ENCODE measurements around the gene TAS2R14. TPM values are rescaled to one million over a fixed set of nuclear protein-coding genes. Genes with fewer than 3 reads are reported as not detected.

Gene TAS2R14
- total and polyA plus RNA-seq, 2 of the 13 experiments (the other 11 are each of a cell fraction or from before 2014, with no cell fraction given), result 1.1 to 2.3 TPM

GRCh38 chr12:10986812-10987211 is 47.7 kb upstream of the TAS2R14 start, which contains the start of gene TAS2R50 (continued):
- TF ChIP-seq KLF16 (CRISPR knock-in tag; IDR thresholded peaks at IDR 0.05), result no peak
- TF ChIP-seq PCBP1 (IDR thresholded peaks at IDR 0.05; ENCODE audit: borderline replicate concordance, low read depth, low read length), result no peak
- TF ChIP-seq MTF2 (CRISPR knock-in tag; IDR thresholded peaks at IDR 0.05; ENCODE audit: borderline replicate concordance), result no peak
- TF ChIP-seq BRD4 (CRISPR knock-in tag; IDR thresholded peaks at IDR 0.05), result no peak
- no peak for TF ChIP-seq ZNF12 (CRISPR knock-in tag; IDR thresholded peaks at IDR 0.05)
- TF ChIP-seq KLF9 (CRISPR knock-in tag; IDR thresholded peaks at IDR 0.05; ENCODE audit: low read depth), result no peak
- TF ChIP-seq SP4 (CRISPR knock-in tag; IDR thresholded peaks at IDR 0.05), result no peak
- TF ChIP-seq, protein P1, sequence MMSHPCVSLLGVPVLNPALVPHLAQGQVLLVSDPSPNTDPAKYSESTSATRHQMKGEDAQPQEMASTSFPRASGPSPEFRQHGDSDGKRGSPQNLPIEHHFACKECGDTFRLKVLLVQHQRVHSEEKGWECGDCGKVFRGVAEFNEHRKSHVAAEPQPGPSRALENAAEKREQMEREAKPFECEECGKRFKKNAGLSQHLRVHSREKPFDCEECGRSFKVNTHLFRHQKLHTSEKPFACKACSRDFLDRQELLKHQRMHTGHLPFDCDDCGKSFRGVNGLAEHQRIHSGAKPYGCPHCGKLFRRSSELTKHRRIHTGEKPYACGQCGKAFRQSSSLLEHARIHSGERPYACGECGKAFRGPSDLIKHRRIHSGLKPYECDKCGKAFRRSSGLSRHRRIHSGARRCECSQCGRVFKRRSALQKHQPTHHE (CRISPR knock-in tag; IDR thresholded peaks at IDR 0.05; ENCODE audit: borderline replicate concordance), result no peak
- TF ChIP-seq POLR2AphosphoS5 (IDR thresholded peaks at IDR 0.05; ENCODE audit: low read depth, low read length), result no peak
- no peak for TF ChIP-seq KLF13 (CRISPR knock-in tag; IDR thresholded peaks at IDR 0.05)

GRCh38 chr12:10982244-10982643 is 43.2 kb upstream of the TAS2R14 start:
- 97% methylated on average over 5 of the region's 5 CpGs for WGBS (ENCODE audit: low lambda C conversion rate)
- no peak overlapping the region for H2AFZ ChIP-seq (ENCODE audit: low read length)
- no peaks in the 10 kb centered on the region for H3K4me1 ChIP-seq (ENCODE audit: insufficient read depth, low read length)
- intact Hi-C loops (cut with micrococcal nuclease; ENCODE audit: unreplicated experiment), result no loop called here
- DNase-seq (ENCODE audit: low spot score) (no peak), ATAC-seq (no peak), FAIRE-seq (no peak)
- H3K36me3 ChIP-seq (replicated peaks in 1 of 2; ENCODE audit: control insufficient read depth in 1 of 2, insufficient read depth in 2 of 2, low read length in 2 of 2), result no peaks in the 10 kb centered on the region
- no peaks in the 10 kb centered on the region for H4K20me1 ChIP-seq (ENCODE audit: insufficient read depth, low read length)
- H3K4me3 ChIP-seq (replicated peaks in 1 of 3; ENCODE audit: insufficient read depth in 1 of 3, low read depth in 2 of 3, low read length in 3 of 3), result no peak overlapping the region
- no TSS peak for BruUV-seq (replicated peaks)
- H3K4me2 ChIP-seq (ENCODE audit: low read depth, low read length), result no peak overlapping the region
- peaks cover under 1% of the 10 kb centered on the region for H3K79me2 ChIP-seq (ENCODE audit: insufficient read depth, low read length)
- H3K27me3 ChIP-seq (ENCODE audit: control insufficient read depth in 1 of 2, insufficient read depth in 2 of 2, low read length in 2 of 2), result no peaks in the 10 kb centered on the region
- H3K27ac ChIP-seq (ENCODE audit: extremely low read length, insufficient read depth, low read length), result no peak overlapping the region
- CTCF ChIA-PET (ENCODE audit: low intra/inter-chr PET ratio, low total read pairs), result no interaction called here
- in situ Hi-C loops (cut with HindIII; ENCODE audit: extremely low pct_ligation_motif_present, low pct_unique_long_range_greater_than_20kb), result no loop called here
- POLR2A ChIA-PET, result no interaction called here
- no peaks in the 10 kb centered on the region for H3K9me3 ChIP-seq (ENCODE audit: low read length)
- H3K9ac ChIP-seq (ENCODE audit: insufficient read depth, low read depth, low read length), result no peak overlapping the region
- TF ChIP-seq ZNF235 (CRISPR knock-in tag; IDR thresholded peaks at IDR 0.05; ENCODE audit: borderline replicate concordance) (no peak), ZNF576 (CRISPR knock-in tag; IDR thresholded peaks at IDR 0.05) (no peak), BORCS8-MEF2B (CRISPR knock-in tag; IDR thresholded peaks at IDR 0.05) (no peak), TAF1 (CRISPR knock-in tag; IDR thresholded peaks at IDR 0.05) (no peak), ISL2 (CRISPR knock-in tag; IDR thresholded peaks at IDR 0.05) (no peak), ZNF333 (CRISPR knock-in tag; IDR thresholded peaks at IDR 0.05; ENCODE audit: borderline replicate concordance) (no peak), AGO2 (optimal IDR thresholded peaks at IDR 0.05; ENCODE audit: low read depth, low read length) (no peak), NFATC3 (CRISPR knock-in tag; IDR thresholded peaks at IDR 0.05) (no peak), NFE2L2 (IDR thresholded peaks at IDR 0.05; ENCODE audit: low read length) (no peak), IKZF1 (IDR thresholded peaks at IDR 0.05) (no peak), MNT (IDR thresholded peaks at IDR 0.05) (no peak), SNRNP70 (IDR thresholded peaks at IDR 0.05; ENCODE audit: low read depth, low read length) (no peak), ZNF639 (CRISPR knock-in tag; conservative IDR thresholded peaks at IDR 0.05) (no peak), PAX8 (CRISPR knock-in tag; IDR thresholded peaks at IDR 0.05; ENCODE audit: borderline replicate concordance) (no peak)
